SK-N-SH (cell line): ENCODE measurements around the gene SLC6A3. TPM values are rescaled to one million over a fixed set of nuclear protein-coding genes. Genes with fewer than 3 reads are reported as not detected.

Source experiments
- CTCF ChIA-PET: fragments of 300-600, 350-600 bp; formaldehyde crosslinking; extraction: SDS; loops from one replicate; lab custom pipeline; 2021; lab: Yijun Ruan, JAX
- POLR2A ChIA-PET: fragments of 350-600 bp; sonication (Branson Sonifier 250); formaldehyde crosslinking; extraction: SDS; loops from one replicate; lab custom pipeline; 2020; ENCODE audit warnings: antibody characterized with exemption, inconsistent platforms; lab: Yijun Ruan, JAX
- DNase-seq: peaks from one replicate; pipeline ENCODE4 v3.0.0; 2012
- H2AFZ ChIP-seq: fragments of 200-600 bp; sonication (generic); 2 replicates; pipeline ENCODE4 v1.8.1; 2016; ENCODE audit warnings: antibody characterized with exemption, mild to moderate bottlenecking, low read depth
- H3F3A ChIP-seq: fragments of 200-600 bp; sonication (generic); replicated peaks from 2 replicates; pipeline ENCODE3; 2016; ENCODE audit warnings: antibody characterized with exemption, mild to moderate bottlenecking; ENCODE audit not compliant: insufficient read depth
- H3K27ac ChIP-seq, 2 experiments: fragments of 200-500 bp in 1 of 2; fragments of 200-600 bp in 1 of 2; sonication (Bioruptor generic) in 1 of 2; sonication (generic), shearing (Covaris generic) in 1 of 2; 2 replicates each; pipeline versions ENCODE4 v1.5.1 to v1.6.1; 2014 to 2016; ENCODE audit warnings: low read depth in 2 of 2, inconsistent platforms in 1 of 2, low read length in 1 of 2, mild to moderate bottlenecking in 1 of 2, mixed read lengths in 1 of 2
- H3K27me3 ChIP-seq: fragments of 200-600 bp; sonication (generic), shearing (Covaris generic); 2 replicates; pipeline ENCODE4 v1.6.1; 2016; ENCODE audit warnings: mixed run types; ENCODE audit not compliant: insufficient read depth
- H3K36me3 ChIP-seq, 2 experiments: fragments of 200-500 bp in 1 of 2; fragments of 200-600 bp in 1 of 2; sonication (Bioruptor generic) in 1 of 2; sonication (generic) in 1 of 2; replicated peaks in 1 of 2; 2 replicates each; pipeline versions ENCODE3 to v1.5.1; 2014 to 2016; ENCODE audit warnings: low read length in 1 of 2, mild to moderate bottlenecking in 1 of 2; ENCODE audit not compliant: insufficient read depth in 2 of 2, control insufficient read depth in 1 of 2
- H3K4me1 ChIP-seq, 2 experiments: fragments of 200-500 bp in 1 of 2; fragments of 200-600 bp in 1 of 2; sonication (Bioruptor generic) in 1 of 2; sonication (generic), shearing (Covaris generic) in 1 of 2; 2 replicates each; pipeline versions ENCODE4 v1.5.1 to v1.6.1; 2014 to 2016; ENCODE audit warnings: low read depth in 1 of 2, low read length in 1 of 2, mixed run types in 1 of 2; ENCODE audit not compliant: insufficient read depth in 2 of 2, control insufficient read depth in 1 of 2
- H3K4me2 ChIP-seq: fragments of 200-600 bp; sonication (generic), shearing (Covaris generic); 2 replicates; pipeline ENCODE4 v1.6.1; 2017; ENCODE audit warnings: mixed run types
- H3K4me3 ChIP-seq, 2 experiments: fragments of 200-500 bp in 1 of 2; fragments of 200-600 bp in 1 of 2; sonication (Bioruptor generic) in 1 of 2; sonication (generic), shearing (Covaris generic) in 1 of 2; 2 replicates each; pipeline versions ENCODE4 v1.5.1 to v1.8.1; 2014 to 2016; ENCODE audit warnings: low read depth in 2 of 2, inconsistent platforms in 1 of 2, low read length in 1 of 2, mild to moderate bottlenecking in 1 of 2, mixed read lengths in 1 of 2, moderate library complexity in 1 of 2
- H3K79me2 ChIP-seq: fragments of 200-600 bp; sonication (generic); 2 replicates; pipeline ENCODE4 v1.8.1; 2017; ENCODE audit warnings: mild to moderate bottlenecking; ENCODE audit not compliant: insufficient read depth
- H3K9ac ChIP-seq: fragments of 200-600 bp; sonication (generic); 2 replicates; pipeline ENCODE4 v1.6.1; 2017; ENCODE audit warnings: mixed run types
- H3K9me2 ChIP-seq: fragments of 200-600 bp; sonication (generic); 2 replicates; pipeline ENCODE4 v1.6.1; 2017; ENCODE audit warnings: mixed run types
- H3K9me3 ChIP-seq: fragments of 200-600 bp; sonication (generic); 2 replicates; pipeline ENCODE4 v1.6.1; 2017; ENCODE audit warnings: mixed run types, mild to moderate bottlenecking, moderate library complexity
- H4K20me1 ChIP-seq: fragments of 200-600 bp; sonication (generic); 2 replicates; pipeline ENCODE4 v1.6.1; 2017; ENCODE audit warnings: mild to moderate bottlenecking, mixed run types; ENCODE audit not compliant: insufficient read depth
- CHD2 ChIP-seq: fragments of 150-350 bp; IDR thresholded peaks from 2 replicates; pipeline ENCODE4 v1.6.1; 2018; ENCODE audit warnings: low read length; ENCODE audit not compliant: partially characterized antibody
- ELF1 ChIP-seq: IDR thresholded peaks from 2 replicates; pipeline ENCODE4 v1.4.0; 2012
- FOXJ3 ChIP-seq: sonication (generic); formaldehyde crosslinking; IDR thresholded peaks from 2 replicates; pipeline ENCODE4 v1.5.1; 2020; ENCODE audit warnings: mild to moderate bottlenecking, missing genetic modification reagents
- GABPA ChIP-seq: IDR thresholded peaks from 2 replicates; pipeline ENCODE4 v1.4.0; 2012; ENCODE audit warnings: low read depth, mild to moderate bottlenecking
- GATA2 ChIP-seq: sonication (generic); formaldehyde crosslinking; IDR thresholded peaks from 2 replicates; pipeline ENCODE4 v1.5.0; 2020; ENCODE audit warnings: mild to moderate bottlenecking, missing genetic modification reagents
- MXI1 ChIP-seq: IDR thresholded peaks from 2 replicates; pipeline ENCODE4 v1.6.1; 2012; ENCODE audit warnings: mild to moderate bottlenecking, low read depth, low read length, improper control_type of control experiment
- POLR2AphosphoS5 ChIP-seq: IDR thresholded peaks from 2 replicates; pipeline ENCODE4 v1.6.1; 2012; ENCODE audit warnings: low read depth, low read length
- RAD21 ChIP-seq: IDR thresholded peaks from 2 replicates; pipeline ENCODE4 v1.6.1; 2012; ENCODE audit warnings: mild to moderate bottlenecking, low read length
- RCOR1 ChIP-seq: fragments of 150-350 bp; IDR thresholded peaks from 2 replicates; pipeline ENCODE4 v1.6.1; 2017; ENCODE audit warnings: antibody characterized with exemption, low read length
- SMC3 ChIP-seq: IDR thresholded peaks from 2 replicates; pipeline ENCODE4 v1.6.1; 2012; ENCODE audit warnings: low read depth, low read length, improper control_type of control experiment
- TAF1 ChIP-seq: IDR thresholded peaks from 2 replicates; pipeline ENCODE4 v1.6.1; 2012; ENCODE audit warnings: low read depth, mild to moderate bottlenecking, low read length, moderate library complexity, borderline replicate concordance
- YY1 ChIP-seq: IDR thresholded peaks from 2 replicates; pipeline ENCODE4 v1.4.0; 2012; ENCODE audit warnings: low read depth, mild to moderate bottlenecking
- WGBS: methylation state at CpG from one replicate; pipeline ENCODE4 v1.1.6; 2017; ENCODE audit warnings: low lambda C conversion rate; 5-methylcytosine and 5-hydroxymethylcytosine counted together
- polyA plus RNA-seq, 3 experiments: library from polyadenylated mRNA; depleted of rRNA; stranded (reverse); fragments of >200 nt; gene quantifications; 2 replicates each; pipeline ENCODE4 v1.2.3, GENCODE V29; 2012
- TF ChIP-seq, protein P1 (sequence below): IDR thresholded peaks from 2 replicates; pipeline ENCODE4 v1.6.1; 2012; ENCODE audit warnings: mild to moderate bottlenecking, low read depth, low read length, moderate library complexity
- TF ChIP-seq, protein P2 (sequence below): IDR thresholded peaks from 2 replicates; pipeline ENCODE4; 2012
- TF ChIP-seq, protein P3 (sequence below): fragments of 200-600 bp; sonication (generic); IDR thresholded peaks from 2 replicates; pipeline ENCODE4 v1.6.1; 2017; ENCODE audit warnings: antibody characterized with exemption, mild to moderate bottlenecking, moderate library complexity
- TF ChIP-seq, protein P4 (sequence below): fragments of 150-350 bp; IDR thresholded peaks from 2 replicates; pipeline ENCODE4 v1.6.1; 2017; ENCODE audit warnings: antibody characterized with exemption, low read length, low read depth, borderline replicate concordance
- TF ChIP-seq, protein P5 (sequence below): IDR thresholded peaks from 2 replicates; pipeline ENCODE4 v1.4.0; 2012; ENCODE audit warnings: low read depth

SLC6A3 gene
- polyA plus RNA-seq, 1 of the 3 experiments (the other 2 are of a cell fraction), result not detected

DNA sequence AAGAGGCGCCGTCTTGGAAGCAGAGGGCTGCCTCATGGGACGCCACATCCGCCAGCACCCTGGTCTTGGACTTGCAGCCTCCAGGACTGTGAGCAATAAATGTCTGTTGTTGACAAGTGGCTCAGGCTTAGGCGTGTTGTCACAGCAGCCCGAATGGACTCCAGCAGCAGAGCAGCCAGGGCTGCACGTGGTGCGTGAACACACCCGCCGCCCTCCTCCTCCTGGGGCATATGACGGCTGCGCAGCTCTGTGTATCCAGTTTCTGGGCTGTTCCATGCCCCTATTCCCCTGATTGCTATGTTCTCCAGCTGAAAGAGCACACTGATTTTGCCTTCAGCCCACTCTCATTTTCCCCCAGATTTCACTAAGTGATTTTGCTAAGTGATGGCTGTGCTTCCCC lies 64.3 kb downstream of the SLC6A3 start:
- no peaks in the 10 kb centered on the region for H3K9me3 ChIP-seq
- TF ChIP-seq YY1, result no peak
- peak overlapping the region; percentile 55 for H3K4me2 ChIP-seq
- no peak overlapping the region for H2AFZ ChIP-seq
- no peaks in the 10 kb centered on the region for H3F3A ChIP-seq
- peaks cover 0 to 3% of the 10 kb centered on the region in 2 experiments; a peak in 1 of 4 replicates for H3K4me1 ChIP-seq
- H3K36me3 ChIP-seq, result no peaks in the 10 kb centered on the region
- no peak for DNase-seq
- 39% methylated on average over 12 of the region's 12 CpGs for WGBS
- ChIA-PET POLR2A (no interaction called here), CTCF (interaction anchor here (1.0 to 2.5 kb wide), 14 partner anchors 19 to 272 kb away, joined by 3 to 11 read pairs (median 3); no protein-coding TSS in a partner anchor)
- H3K9ac ChIP-seq, result no peak overlapping the region
- peak overlapping the region in 1 of 2 experiments; percentile 39; a peak in 1 of 4 replicates for H3K4me3 ChIP-seq
- no peaks in the 10 kb centered on the region for H3K79me2 ChIP-seq
- H3K9me2 ChIP-seq, result no peaks in the 10 kb centered on the region
- peaks cover 21% of the 10 kb centered on the region; the same call in 1 of the 2 replicates for H3K27me3 ChIP-seq
- H3K27ac ChIP-seq, result no peak overlapping the region
- H4K20me1 ChIP-seq, result no peaks in the 10 kb centered on the region

DNA sequence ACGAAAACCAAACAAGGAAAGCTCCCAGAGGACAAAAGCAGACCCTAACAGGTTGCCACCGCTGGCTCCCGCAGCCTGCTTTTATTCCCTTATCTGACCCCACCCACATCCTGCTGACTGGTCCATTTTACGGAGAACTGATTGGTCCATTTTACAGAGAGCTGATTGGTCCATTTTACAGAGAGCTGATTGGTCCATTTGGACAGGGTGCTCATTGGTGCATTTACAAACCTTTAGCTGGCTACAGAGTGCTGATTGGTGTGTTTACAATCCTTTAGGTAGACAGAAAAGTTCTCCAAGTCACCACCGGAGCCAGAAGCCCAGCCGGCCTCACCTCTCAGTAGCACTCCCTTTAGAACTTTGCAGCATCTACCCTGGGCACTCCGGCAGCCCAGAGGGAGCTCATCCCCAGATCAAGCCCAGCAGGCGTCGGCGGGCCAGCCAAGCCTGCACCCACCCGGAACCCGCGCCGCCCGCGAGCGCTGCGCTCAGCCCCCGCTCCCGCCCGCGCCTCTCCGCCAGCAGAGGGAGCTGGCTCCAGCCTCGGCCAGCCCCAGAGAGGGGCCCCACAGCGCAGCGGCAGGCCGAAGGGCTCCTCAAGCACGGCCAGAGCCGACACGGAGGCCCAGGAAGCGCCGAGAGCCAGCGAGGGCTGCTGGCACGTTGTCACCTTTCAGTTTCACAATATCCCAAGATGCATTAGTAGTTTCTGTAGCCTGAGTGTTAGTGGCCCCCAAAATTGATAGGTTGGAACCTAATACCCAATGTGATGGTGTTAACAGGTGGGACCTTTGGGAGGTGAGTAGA lies 65.0 kb downstream of the SLC6A3 start:
- ChIA-PET POLR2A (interaction anchor here (0.5 kb wide), 1 partner anchor 263 kb away, joined by 3 read pairs; no protein-coding TSS in a partner anchor), CTCF (interaction anchor here (0.7 to 2.5 kb wide), 15 partner anchors 9 to 273 kb away, joined by 3 to 11 read pairs (median 3); no protein-coding TSS in a partner anchor)
- Histone ChIP-seq H3K27me3 (peaks cover 26% of the 10 kb centered on the region; the same call in 1 of the 2 replicates), H3K4me3 (peak overlapping the region in 1 of 2 experiments; percentile 39; a peak in 3 of 4 replicates), H3F3A (no peaks in the 10 kb centered on the region), H3K9me3 (no peaks in the 10 kb centered on the region), H3K36me3 (no peaks in the 10 kb centered on the region), H3K4me1 (no peaks in the 10 kb centered on the region; a peak in 1 of 4 replicates), H2AFZ (no peak overlapping the region), H3K9ac (no peak overlapping the region), H3K4me2 (peak overlapping the region; percentile 55), H3K79me2 (no peaks in the 10 kb centered on the region), H4K20me1 (no peaks in the 10 kb centered on the region), H3K27ac (no peak overlapping the region), H3K9me2 (no peaks in the 10 kb centered on the region)
- TF ChIP-seq, protein P1, sequence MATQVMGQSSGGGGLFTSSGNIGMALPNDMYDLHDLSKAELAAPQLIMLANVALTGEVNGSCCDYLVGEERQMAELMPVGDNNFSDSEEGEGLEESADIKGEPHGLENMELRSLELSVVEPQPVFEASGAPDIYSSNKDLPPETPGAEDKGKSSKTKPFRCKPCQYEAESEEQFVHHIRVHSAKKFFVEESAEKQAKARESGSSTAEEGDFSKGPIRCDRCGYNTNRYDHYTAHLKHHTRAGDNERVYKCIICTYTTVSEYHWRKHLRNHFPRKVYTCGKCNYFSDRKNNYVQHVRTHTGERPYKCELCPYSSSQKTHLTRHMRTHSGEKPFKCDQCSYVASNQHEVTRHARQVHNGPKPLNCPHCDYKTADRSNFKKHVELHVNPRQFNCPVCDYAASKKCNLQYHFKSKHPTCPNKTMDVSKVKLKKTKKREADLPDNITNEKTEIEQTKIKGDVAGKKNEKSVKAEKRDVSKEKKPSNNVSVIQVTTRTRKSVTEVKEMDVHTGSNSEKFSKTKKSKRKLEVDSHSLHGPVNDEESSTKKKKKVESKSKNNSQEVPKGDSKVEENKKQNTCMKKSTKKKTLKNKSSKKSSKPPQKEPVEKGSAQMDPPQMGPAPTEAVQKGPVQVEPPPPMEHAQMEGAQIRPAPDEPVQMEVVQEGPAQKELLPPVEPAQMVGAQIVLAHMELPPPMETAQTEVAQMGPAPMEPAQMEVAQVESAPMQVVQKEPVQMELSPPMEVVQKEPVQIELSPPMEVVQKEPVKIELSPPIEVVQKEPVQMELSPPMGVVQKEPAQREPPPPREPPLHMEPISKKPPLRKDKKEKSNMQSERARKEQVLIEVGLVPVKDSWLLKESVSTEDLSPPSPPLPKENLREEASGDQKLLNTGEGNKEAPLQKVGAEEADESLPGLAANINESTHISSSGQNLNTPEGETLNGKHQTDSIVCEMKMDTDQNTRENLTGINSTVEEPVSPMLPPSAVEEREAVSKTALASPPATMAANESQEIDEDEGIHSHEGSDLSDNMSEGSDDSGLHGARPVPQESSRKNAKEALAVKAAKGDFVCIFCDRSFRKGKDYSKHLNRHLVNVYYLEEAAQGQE, result no peak
- TF ChIP-seq YY1 (no peak), GABPA (no peak), RCOR1 (no peak), POLR2AphosphoS5 (no peak), FOXJ3 (no peak), RAD21 (peak; percentile 29; the same call in 1 of the 2 replicates), TAF1 (no peak), GATA2 (CRISPR knock-in tag) (no peak), ELF1 (no peak), SMC3 (peak; percentile 51), MXI1 (no peak), CHD2 (no peak)
- TF ChIP-seq, protein P2, sequence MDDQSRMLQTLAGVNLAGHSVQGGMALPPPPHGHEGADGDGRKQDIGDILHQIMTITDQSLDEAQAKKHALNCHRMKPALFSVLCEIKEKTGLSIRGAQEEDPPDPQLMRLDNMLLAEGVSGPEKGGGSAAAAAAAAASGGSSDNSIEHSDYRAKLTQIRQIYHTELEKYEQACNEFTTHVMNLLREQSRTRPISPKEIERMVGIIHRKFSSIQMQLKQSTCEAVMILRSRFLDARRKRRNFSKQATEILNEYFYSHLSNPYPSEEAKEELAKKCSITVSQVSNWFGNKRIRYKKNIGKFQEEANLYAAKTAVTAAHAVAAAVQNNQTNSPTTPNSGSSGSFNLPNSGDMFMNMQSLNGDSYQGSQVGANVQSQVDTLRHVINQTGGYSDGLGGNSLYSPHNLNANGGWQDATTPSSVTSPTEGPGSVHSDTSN, result no peak
- TF ChIP-seq, protein P3, sequence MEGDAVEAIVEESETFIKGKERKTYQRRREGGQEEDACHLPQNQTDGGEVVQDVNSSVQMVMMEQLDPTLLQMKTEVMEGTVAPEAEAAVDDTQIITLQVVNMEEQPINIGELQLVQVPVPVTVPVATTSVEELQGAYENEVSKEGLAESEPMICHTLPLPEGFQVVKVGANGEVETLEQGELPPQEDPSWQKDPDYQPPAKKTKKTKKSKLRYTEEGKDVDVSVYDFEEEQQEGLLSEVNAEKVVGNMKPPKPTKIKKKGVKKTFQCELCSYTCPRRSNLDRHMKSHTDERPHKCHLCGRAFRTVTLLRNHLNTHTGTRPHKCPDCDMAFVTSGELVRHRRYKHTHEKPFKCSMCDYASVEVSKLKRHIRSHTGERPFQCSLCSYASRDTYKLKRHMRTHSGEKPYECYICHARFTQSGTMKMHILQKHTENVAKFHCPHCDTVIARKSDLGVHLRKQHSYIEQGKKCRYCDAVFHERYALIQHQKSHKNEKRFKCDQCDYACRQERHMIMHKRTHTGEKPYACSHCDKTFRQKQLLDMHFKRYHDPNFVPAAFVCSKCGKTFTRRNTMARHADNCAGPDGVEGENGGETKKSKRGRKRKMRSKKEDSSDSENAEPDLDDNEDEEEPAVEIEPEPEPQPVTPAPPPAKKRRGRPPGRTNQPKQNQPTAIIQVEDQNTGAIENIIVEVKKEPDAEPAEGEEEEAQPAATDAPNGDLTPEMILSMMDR, result peak; percentile 67
- TF ChIP-seq, protein P4, sequence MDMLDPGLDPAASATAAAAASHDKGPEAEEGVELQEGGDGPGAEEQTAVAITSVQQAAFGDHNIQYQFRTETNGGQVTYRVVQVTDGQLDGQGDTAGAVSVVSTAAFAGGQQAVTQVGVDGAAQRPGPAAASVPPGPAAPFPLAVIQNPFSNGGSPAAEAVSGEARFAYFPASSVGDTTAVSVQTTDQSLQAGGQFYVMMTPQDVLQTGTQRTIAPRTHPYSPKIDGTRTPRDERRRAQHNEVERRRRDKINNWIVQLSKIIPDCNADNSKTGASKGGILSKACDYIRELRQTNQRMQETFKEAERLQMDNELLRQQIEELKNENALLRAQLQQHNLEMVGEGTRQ, result no peak
- TF ChIP-seq, protein P5, sequence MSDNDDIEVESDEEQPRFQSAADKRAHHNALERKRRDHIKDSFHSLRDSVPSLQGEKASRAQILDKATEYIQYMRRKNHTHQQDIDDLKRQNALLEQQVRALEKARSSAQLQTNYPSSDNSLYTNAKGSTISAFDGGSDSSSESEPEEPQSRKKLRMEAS, result no peak
- DNase-seq, result peak; percentile 67
- 26% methylated on average over 6 of the region's 34 CpGs for WGBS
